ENCODE measurements around the gene RNF26. TPM values are rescaled to one million over a fixed set of nuclear protein-coding genes. Genes with fewer than 3 reads are reported as not detected.

RNF26 gene
- total RNA-seq, 1 experiment from 2014 or later, result 92.7 TPM

DNA sequence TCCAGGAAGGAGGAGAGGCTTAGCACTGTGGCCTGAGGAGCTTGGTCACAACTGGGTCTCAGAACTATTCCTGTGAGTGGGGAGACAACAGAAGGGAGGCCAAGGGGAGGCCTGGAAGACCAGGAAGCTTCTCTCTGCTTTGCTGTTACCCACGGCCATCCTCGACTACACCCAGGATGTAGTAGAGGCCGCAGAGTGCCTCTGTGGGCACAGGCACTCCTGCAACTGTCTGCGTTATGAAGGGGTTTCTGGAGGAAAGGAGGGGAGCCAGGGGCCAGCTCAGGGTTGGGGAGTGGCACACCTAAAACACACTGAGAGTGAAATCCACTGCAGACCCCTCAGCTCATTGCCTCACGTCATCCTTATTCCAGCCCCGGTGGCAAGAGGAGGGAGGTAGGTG is 16.0 kb downstream of the RNF26 start:
- peaks cover 7% of the 10 kb centered on the region; the same call in 1 of the 2 replicates for H3K4me1 ChIP-seq
- H3K36me3 ChIP-seq (ENCODE audit: control insufficient read depth, insufficient read depth, low read length), result no peaks in the 10 kb centered on the region
- no peak for DNase-seq
- peaks cover 3% of the 10 kb centered on the region for H3K27me3 Mint-ChIP-seq (ENCODE audit: insufficient read depth, unreplicated experiment)
- ChIA-PET POLR2A (no interaction called here), CTCF (interaction anchor here (1.0 to 1.7 kb wide), 3 partner anchors 10 to 12 kb away, joined by 3 to 7 read pairs (median 7); no protein-coding TSS in a partner anchor)
- H3K4me3 Mint-ChIP-seq (ENCODE audit: unreplicated experiment), result no peak overlapping the region
- H3K4me3 ChIP-seq (ENCODE audit: low read depth, low read length), result no peak overlapping the region
- peaks cover 1% of the 10 kb centered on the region for H3K36me3 Mint-ChIP-seq (ENCODE audit: insufficient read depth, unreplicated experiment)
- H3K4me1 Mint-ChIP-seq (ENCODE audit: low read depth, unreplicated experiment), result peaks cover 8% of the 10 kb centered on the region
- H3K27me3 ChIP-seq (replicated peaks; ENCODE audit: control insufficient read depth, insufficient read depth, low read length), result no peaks in the 10 kb centered on the region
- no TSS peak for BruUV-seq (replicated peaks)
- intact Hi-C loops (cut with micrococcal nuclease; ENCODE audit: unreplicated experiment), result no loop called here
- no peak overlapping the region for H3K27ac Mint-ChIP-seq (ENCODE audit: unreplicated experiment)
- no peaks in the 10 kb centered on the region for H3K9me3 Mint-ChIP-seq (ENCODE audit: unreplicated experiment)
- no peaks in the 10 kb centered on the region for H3K9me3 ChIP-seq
- TF ChIP-seq, protein P1, sequence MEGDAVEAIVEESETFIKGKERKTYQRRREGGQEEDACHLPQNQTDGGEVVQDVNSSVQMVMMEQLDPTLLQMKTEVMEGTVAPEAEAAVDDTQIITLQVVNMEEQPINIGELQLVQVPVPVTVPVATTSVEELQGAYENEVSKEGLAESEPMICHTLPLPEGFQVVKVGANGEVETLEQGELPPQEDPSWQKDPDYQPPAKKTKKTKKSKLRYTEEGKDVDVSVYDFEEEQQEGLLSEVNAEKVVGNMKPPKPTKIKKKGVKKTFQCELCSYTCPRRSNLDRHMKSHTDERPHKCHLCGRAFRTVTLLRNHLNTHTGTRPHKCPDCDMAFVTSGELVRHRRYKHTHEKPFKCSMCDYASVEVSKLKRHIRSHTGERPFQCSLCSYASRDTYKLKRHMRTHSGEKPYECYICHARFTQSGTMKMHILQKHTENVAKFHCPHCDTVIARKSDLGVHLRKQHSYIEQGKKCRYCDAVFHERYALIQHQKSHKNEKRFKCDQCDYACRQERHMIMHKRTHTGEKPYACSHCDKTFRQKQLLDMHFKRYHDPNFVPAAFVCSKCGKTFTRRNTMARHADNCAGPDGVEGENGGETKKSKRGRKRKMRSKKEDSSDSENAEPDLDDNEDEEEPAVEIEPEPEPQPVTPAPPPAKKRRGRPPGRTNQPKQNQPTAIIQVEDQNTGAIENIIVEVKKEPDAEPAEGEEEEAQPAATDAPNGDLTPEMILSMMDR (IDR thresholded peaks at IDR 0.05; ENCODE audit: insufficient read depth in 1 of 2, low read depth in 1 of 2, low read length in 1 of 2, severe bottlenecking in 1 of 2, unreplicated experiment in 1 of 2), result no peak

DNA sequence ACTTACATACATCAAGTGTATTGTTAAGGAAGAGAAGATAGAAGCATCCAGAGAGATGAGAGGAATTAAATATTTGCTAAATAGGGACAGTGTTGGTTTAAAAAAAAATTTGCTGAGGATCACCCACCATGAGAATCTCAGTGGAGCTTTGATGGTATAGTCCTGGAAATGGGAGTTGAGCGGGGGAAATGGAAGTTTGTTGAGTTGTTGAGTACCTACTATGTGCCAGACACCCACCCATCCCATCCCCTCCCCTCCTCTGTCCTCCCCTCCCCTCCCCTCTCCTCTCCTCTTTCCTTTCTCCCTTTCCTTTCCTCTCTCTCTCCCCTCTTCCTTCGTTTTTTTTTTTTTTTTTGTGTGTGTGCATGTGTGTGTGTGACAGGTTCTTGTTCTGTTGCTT is 16.9 kb downstream of the RNF26 start:
- POLR2A ChIA-PET, result no interaction called here
- intact Hi-C loops (cut with micrococcal nuclease; ENCODE audit: unreplicated experiment), result no loop called here
- no TSS peak for BruUV-seq (replicated peaks)
- H3K4me1 ChIP-seq, result peaks cover 7% of the 10 kb centered on the region; the same call in 1 of the 2 replicates
- H3K27me3 ChIP-seq (replicated peaks; ENCODE audit: control insufficient read depth, insufficient read depth, low read length), result no peaks in the 10 kb centered on the region
- H3K36me3 ChIP-seq (ENCODE audit: control insufficient read depth, insufficient read depth, low read length), result no peaks in the 10 kb centered on the region
- peaks cover 10% of the 10 kb centered on the region for H3K36me3 Mint-ChIP-seq (ENCODE audit: insufficient read depth, unreplicated experiment)
- H3K4me3 ChIP-seq (ENCODE audit: low read depth, low read length), result no peak overlapping the region
- no peak for DNase-seq
- TF ChIP-seq, protein P1 (IDR thresholded peaks at IDR 0.05; ENCODE audit: insufficient read depth in 1 of 2, low read depth in 1 of 2, low read length in 1 of 2, severe bottlenecking in 1 of 2, unreplicated experiment in 1 of 2), result no peak
- H3K4me1 Mint-ChIP-seq (ENCODE audit: low read depth, unreplicated experiment), result peaks cover 8% of the 10 kb centered on the region
- CTCF ChIA-PET, result interaction anchor here (0.5 to 1.4 kb wide), 2 partner anchors 10 to 81 kb away, joined by 3 to 4 read pairs; no protein-coding TSS in a partner anchor
- H3K4me3 Mint-ChIP-seq (ENCODE audit: unreplicated experiment), result no peak overlapping the region
- H3K27me3 Mint-ChIP-seq (ENCODE audit: insufficient read depth, unreplicated experiment), result peaks cover 3% of the 10 kb centered on the region
- no peaks in the 10 kb centered on the region for H3K9me3 Mint-ChIP-seq (ENCODE audit: unreplicated experiment)
- no peak overlapping the region for H3K27ac Mint-ChIP-seq (ENCODE audit: unreplicated experiment)
- no peaks in the 10 kb centered on the region for H3K9me3 ChIP-seq

DNA sequence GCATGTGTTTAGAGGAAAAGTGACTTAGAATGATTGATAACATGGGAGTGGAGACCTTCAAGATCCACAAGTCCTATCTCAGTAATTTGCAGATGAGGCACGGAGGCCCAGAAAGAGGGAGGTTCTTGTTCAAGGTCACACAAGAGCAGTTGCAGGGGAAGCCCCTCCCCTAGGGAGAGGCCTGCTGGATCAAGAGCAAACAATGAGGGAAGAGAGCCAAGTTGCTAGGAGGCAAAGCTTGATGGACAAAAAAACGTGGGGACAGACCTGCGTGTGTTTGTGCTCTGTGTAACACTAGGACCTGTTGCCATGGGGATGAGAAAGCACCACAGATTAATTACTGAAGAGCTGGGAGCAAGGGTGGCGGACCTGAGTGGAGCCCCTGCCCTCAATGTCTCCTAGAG is 18.5 kb downstream of the RNF26 start:
- POLR2A ChIA-PET, result no interaction called here
- Mint-ChIP-seq H3K4me3 (ENCODE audit: unreplicated experiment) (no peak overlapping the region), H3K27ac (ENCODE audit: unreplicated experiment) (no peak overlapping the region), H3K4me1 (ENCODE audit: low read depth, unreplicated experiment) (peaks cover 8% of the 10 kb centered on the region), H3K27me3 (ENCODE audit: insufficient read depth, unreplicated experiment) (peaks cover 3% of the 10 kb centered on the region), H3K36me3 (ENCODE audit: insufficient read depth, unreplicated experiment) (peaks cover 17% of the 10 kb centered on the region), H3K9me3 (ENCODE audit: unreplicated experiment) (no peaks in the 10 kb centered on the region)
- peak in 1 of 2 experiments; percentile 47 for DNase-seq
- CTCF ChIA-PET, result interaction anchor here (1.1 to 2.5 kb wide), 2 partner anchors 13 to 15 kb away, joined by 3 to 15 read pairs; no protein-coding TSS in a partner anchor
- 0 out of 2 replicates have a peak, but pooled peaks cover 1% of the 10 kb centered on the region for H3K36me3 ChIP-seq (ENCODE audit: control insufficient read depth, insufficient read depth, low read length)
- BruUV-seq (replicated peaks), result no TSS peak
- H3K27me3 ChIP-seq (replicated peaks; ENCODE audit: control insufficient read depth, insufficient read depth, low read length), result no peaks in the 10 kb centered on the region
- H3K4me1 ChIP-seq, result peaks cover 7% of the 10 kb centered on the region; the same call in 1 of the 2 replicates
- intact Hi-C loops (cut with micrococcal nuclease; ENCODE audit: unreplicated experiment), result loop anchor here (1.0 to 2.0 kb wide), 2 partner anchors 16 to 21 kb away; no protein-coding TSS in a partner anchor
- H3K9me3 ChIP-seq, result no peaks in the 10 kb centered on the region
- no peak overlapping the region for H3K4me3 ChIP-seq (ENCODE audit: low read depth, low read length)
- TF ChIP-seq, protein P1 (IDR thresholded peaks at IDR 0.05; ENCODE audit: insufficient read depth in 1 of 2, low read depth in 1 of 2, low read length in 1 of 2, severe bottlenecking in 1 of 2, unreplicated experiment in 1 of 2), result no peak

Data from Caco-2 (cell line).